H7 (cell line): ENCODE data around the gene PIK3AP1. TPM values are rescaled to one million over a fixed set of nuclear protein-coding genes. Genes with fewer than 3 reads are reported as not detected.
"Not testable (repeated sequence)": the region's sequence is repeated elsewhere in the genome, so short reads cannot be mapped to it uniquely, and the experiment has no call there.

Experiments used
- DNase-seq: peaks from one replicate; pipeline ENCODE4 v3.0.0; 2012
- H3K27me3 ChIP-seq: 2 replicates; pipeline ENCODE4 v1.6.0; 2011; ENCODE audit warnings: mild to moderate bottlenecking, low read length; ENCODE audit not compliant: control insufficient read depth, insufficient read depth
- H3K36me3 ChIP-seq: replicated peaks from 2 replicates; pipeline ENCODE4 v1.5.1; 2011; ENCODE audit warnings: low read length; ENCODE audit not compliant: control insufficient read depth, insufficient read depth
- H3K4me3 ChIP-seq: 2 replicates; pipeline ENCODE4 v1.5.1; 2011; ENCODE audit warnings: low read depth, mild to moderate bottlenecking, control low read depth, low read length, moderate library complexity; ENCODE audit not compliant: insufficient read depth
- total RNA-seq: library from RNA; depleted of rRNA; stranded (reverse); fragments of >200 nt; shearing (Covaris generic); gene quantifications from 2 replicates; pipeline ENCODE4 v1.2.3, GENCODE V29; 2014

Gene PIK3AP1
- total RNA-seq, 1 experiment from 2014 or later: 1.4 TPM

DNA sequence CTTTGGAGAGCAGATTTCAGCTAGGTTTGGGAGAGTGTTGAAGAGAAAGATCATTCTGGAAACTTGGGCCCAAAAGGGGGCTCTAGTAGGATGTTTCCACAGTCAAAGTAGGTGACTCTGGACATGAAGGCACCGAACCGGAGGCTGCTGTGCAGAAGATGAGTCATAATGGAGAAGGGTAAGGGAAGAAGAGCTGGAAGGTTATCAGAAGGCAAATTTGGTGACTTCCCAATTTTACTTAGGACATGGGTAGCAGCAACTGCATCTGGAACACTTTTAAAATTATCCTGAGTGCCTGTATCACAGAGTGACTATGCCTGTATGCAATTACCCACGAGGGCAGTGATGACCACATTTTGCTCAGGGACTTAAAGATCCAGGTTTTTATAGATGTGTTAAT, 38.8 kb downstream of the PIK3AP1 start:
- DNase-seq: no peak
- Histone ChIP-seq H3K4me3 (no peak overlapping the region), H3K27me3 (no peaks in the 10 kb centered on the region), H3K36me3 (no peaks in the 10 kb centered on the region)

- not testable (repeated sequence) for H3K4me3 ChIP-seq, H3K27me3 ChIP-seq, DNase-seq, H3K36me3 ChIP-seq
These were observed 39.9 kb downstream of the PIK3AP1 start for GRCh38 chr10:96680463-96680862.

GRCh38 chr10:96678725-96679124, 41.6 kb downstream of the PIK3AP1 start:
- H3K4me3 ChIP-seq: no peak overlapping the region
- DNase-seq: no peak
- no peaks in the 10 kb centered on the region for H3K36me3 ChIP-seq
- H3K27me3 ChIP-seq: no peaks in the 10 kb centered on the region

GRCh38 chr10:96676272-96677112, 43.8 kb downstream of the PIK3AP1 start:
- DNase-seq: no peak
- Histone ChIP-seq H3K4me3 (no peak overlapping the region), H3K36me3 (no peaks in the 10 kb centered on the region), H3K27me3 (no peaks in the 10 kb centered on the region)

DNA sequence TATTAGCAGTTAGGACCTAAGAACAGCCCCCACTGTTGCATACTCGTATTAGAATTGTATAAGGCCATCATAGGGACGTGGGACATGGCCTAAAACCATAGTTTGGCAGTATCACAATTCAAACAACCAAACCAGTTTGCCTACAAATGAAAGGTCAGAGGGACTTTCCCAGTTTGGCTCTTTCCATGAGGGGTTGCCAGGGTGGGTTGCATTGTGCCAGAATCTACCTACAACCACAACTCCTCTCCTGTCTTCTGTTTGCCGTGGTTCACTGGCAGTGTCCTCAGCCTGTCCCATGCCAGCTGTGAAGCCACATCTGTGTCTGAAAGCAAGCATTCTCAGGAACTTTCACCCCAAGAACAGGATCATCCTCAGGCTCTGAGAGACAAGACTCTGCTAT, 44.5 kb downstream of the PIK3AP1 start:
- no peak for DNase-seq
- Histone ChIP-seq H3K27me3 (no peaks in the 10 kb centered on the region), H3K36me3 (no peaks in the 10 kb centered on the region), H3K4me3 (no peak overlapping the region)

DNA sequence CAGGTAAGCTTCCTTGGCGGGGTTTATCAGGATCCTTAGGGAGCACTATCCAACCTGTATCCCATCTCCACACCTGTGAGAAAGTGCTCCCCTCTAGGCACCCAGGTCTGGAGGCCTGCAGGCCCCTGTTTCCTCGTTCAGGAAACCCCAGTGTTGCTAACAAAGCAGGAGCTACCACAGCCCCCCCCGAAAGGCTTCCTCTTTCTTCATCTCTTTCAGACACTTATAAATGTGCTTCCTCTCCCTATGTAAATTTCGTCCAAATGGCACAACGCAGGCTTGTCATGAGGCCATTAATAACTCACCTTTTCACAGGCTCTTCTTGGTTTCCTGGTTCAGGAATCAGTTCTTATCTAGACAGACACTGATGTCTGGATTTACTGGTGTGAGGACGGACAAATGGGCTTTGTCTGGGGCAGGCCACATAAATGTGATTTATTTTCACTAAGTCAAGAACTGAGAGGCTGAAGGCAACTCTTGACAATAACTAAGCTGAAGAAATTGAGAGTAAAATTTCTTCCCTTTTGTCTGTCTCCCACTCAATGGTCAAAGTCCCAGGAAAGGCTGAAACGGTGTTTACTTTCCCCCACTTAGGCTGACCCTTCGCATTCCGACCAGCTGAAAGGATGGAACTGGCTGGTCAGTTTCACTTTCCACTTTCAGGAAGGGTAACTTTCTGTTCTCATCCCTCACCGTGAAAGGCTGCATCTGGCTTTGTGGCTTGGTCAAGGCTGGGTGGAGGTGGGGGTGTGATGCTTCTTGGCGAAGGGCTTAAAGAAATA, 46.8 kb downstream of the PIK3AP1 start:
- Histone ChIP-seq H3K36me3 (no peaks in the 10 kb centered on the region), H3K4me3 (no peak overlapping the region), H3K27me3 (no peaks in the 10 kb centered on the region)
- no peak for DNase-seq

- DNase-seq: no peak
- Histone ChIP-seq H3K4me3 (no peak overlapping the region), H3K36me3 (no peaks in the 10 kb centered on the region), H3K27me3 (no peaks in the 10 kb centered on the region)
These were observed 47.7 kb downstream of the PIK3AP1 start for GRCh38 chr10:96672481-96673175.

DNA sequence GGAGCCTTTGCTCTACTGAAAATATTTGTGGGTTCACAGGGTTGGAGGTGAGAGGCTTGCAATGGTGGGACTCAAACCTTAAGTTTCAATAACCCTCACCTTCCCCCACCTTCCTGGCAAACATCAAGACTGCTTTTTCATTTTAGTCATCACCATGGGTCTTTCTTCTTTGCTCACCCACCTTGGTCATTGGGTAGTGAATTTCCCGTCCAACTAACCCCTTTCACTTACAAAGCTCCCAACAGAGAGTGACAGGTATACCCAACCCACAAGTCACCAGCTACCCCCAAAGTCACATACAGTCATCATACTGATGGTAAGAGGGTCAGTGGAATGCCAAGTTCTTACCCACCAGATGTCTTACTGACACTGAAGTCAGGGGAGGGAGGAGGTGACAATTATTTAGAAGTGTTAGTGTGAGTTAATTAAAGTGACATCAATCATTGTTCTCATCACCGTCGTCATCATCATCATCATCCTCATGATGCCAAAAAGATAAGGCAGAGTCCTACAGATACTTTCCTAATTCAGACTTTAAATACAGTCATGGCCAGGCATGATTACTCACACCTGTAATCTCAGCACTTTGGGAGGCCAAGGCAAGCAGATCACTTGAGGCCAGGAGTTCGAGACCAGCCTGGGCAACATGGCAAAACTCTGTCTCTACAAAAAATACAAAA, 49.0 kb downstream of the PIK3AP1 start:
- H3K36me3 ChIP-seq: no peaks in the 10 kb centered on the region
- DNase-seq: no peak
- no peak overlapping the region for H3K4me3 ChIP-seq
- no peaks in the 10 kb centered on the region for H3K27me3 ChIP-seq

DNA sequence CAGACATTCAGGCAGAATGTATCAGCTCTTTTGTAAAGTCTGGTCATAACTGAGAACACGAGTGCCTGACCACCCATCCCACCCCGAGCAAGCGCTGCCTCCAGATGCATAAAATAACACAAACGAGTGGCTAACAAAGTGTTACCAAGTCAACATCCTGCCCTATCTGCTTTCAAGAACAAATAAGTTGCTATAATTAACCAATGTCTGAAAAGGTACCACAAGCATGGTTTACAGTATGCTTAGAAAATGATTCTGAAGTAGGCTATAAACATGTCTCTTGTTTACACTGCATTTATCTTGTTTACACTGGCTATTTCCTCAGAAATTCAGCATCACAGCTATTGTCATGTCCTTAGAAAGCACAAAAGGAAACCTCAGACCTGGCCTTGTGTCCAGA, 49.5 kb downstream of the PIK3AP1 start:
- H3K36me3 ChIP-seq: no peaks in the 10 kb centered on the region
- no peak for DNase-seq
- H3K4me3 ChIP-seq: no peak overlapping the region
- no peaks in the 10 kb centered on the region for H3K27me3 ChIP-seq

DNA sequence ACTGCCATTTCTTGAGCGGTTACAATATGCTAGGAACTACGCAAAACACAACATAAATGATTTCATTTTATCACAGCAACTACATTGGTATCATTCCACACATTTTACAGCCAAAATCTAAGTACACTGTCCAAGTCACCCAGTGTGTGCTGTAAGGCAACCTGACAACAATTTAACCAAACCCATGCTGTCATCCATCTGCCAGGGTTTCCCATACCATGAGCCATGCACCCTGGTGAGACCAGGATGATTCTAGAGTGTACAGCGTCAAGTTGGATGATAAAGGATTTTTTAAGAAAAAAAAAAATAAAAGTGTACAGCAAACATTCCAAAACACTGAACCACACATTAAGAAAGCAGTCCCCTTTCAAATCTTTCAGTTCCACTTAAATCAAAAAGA, 52.9 kb downstream of the PIK3AP1 start:
- no peak for DNase-seq
- no peaks in the 10 kb centered on the region for H3K36me3 ChIP-seq
- H3K27me3 ChIP-seq: no peaks in the 10 kb centered on the region
- no peak overlapping the region for H3K4me3 ChIP-seq

- Histone ChIP-seq H3K36me3 (no peaks in the 10 kb centered on the region), H3K27me3 (no peaks in the 10 kb centered on the region), H3K4me3 (no peak overlapping the region)
- no peak for DNase-seq
These were observed 53.6 kb downstream of the PIK3AP1 start for GRCh38 chr10:96666741-96667140.

DNA sequence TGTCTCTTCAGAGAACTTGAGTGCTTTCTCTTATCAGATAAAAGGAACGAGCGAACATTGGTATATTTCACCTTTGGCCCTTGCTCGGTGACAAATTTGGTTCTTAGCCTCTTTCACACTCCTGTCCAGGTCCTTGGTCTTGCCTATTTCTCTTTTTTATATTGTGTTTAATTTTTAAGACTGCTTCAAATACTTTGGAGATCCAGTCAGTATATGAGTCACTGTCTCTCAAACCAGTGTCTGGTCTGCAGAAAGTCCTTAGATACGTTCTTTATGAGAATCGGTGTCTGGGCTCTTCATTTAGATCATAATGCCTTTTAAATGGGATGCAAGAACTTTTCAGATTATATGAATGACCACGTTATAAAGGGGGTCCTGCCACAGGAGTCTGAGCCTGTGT, 55.0 kb downstream of the PIK3AP1 start:
- no peak overlapping the region for H3K4me3 ChIP-seq

DNA sequence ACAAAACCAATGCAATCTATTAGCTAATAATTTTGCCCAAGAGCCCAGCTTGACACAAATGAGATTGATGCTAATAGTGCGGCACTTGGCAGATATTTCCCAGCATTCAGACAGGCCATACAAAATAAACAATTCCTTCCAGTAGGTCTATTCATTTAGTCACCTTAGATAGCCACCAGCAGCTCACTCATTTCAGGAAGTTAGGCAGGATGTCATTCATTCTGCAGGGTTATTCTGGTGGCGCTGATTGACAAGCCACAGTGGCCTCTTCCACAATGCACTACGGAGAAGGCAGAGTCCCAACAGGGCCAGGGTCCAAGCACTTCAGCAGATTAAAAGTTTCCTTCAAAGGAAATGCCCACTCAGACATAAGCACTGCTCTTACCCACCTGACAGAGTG, 55.8 kb downstream of the PIK3AP1 start:
- Histone ChIP-seq H3K36me3 (no peaks in the 10 kb centered on the region), H3K27me3 (no peaks in the 10 kb centered on the region), H3K4me3 (no peak overlapping the region)
- DNase-seq: no peak

More for the DNA sequence above, 55.0 kb downstream of the PIK3AP1 start:
- Histone ChIP-seq H3K27me3 (no peaks in the 10 kb centered on the region), H3K36me3 (no peaks in the 10 kb centered on the region)
- no peak for DNase-seq

DNA sequence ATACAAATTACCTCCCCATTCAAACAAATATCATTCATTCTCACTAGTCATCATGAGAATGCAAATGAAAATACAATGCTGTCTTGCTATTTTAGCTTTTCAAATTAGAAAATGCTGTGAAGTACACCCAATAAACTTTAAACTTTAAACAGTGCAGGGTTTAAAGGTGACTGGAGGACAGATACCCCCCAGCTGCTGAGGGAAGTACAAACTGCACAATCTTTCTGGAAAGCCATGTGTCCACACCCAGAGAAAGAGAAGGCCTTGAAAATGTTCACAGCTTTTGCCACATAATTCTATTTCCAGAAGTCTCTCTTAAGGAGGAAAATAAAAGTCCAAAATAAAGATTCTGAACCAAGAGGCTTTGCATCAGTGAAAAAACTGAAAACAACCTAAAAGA, 56.5 kb downstream of the PIK3AP1 start:
- H3K36me3 ChIP-seq: no peaks in the 10 kb centered on the region
- DNase-seq: no peak
- H3K4me3 ChIP-seq: no peak overlapping the region
- H3K27me3 ChIP-seq: no peaks in the 10 kb centered on the region
